HG02642 (cell line): ENCODE measurements around the gene DRG1.
"Not testable (repeated sequence)": the region's sequence is repeated elsewhere in the genome, so short reads cannot be mapped to it uniquely, and the experiment has no call there.

Experiments
- ATAC-seq: cut with Tn5 transposase; IDR thresholded peaks from one replicate; pipeline ENCODE4 v1.9.1; 2021; ENCODE audit warnings: mild to moderate bottlenecking; ENCODE audit not compliant: unreplicated experiment, poor library complexity

The DRG1 gene

GRCh38 chr22:31399211-31400022 is at the start of gene DRG1:
Gene DRG1, plus strand, starts transcription at chr22:31399604. Its CDS starts 80 bp downstream, at chr22:31399684.
- peak; percentile 97 for ATAC-seq

GRCh38 chr22:31349960-31350359 is 49.4 kb upstream of the DRG1 start:
- ATAC-seq: no peak

- no peak for ATAC-seq
Observed at GRCh38 chr22:31350410-31350863, 49.0 kb upstream of the DRG1 start.

GRCh38 chr22:31354515-31354914 is 44.9 kb upstream of the DRG1 start:
- ATAC-seq: no peak

- ATAC-seq: no peak
Observed at GRCh38 chr22:31360029-31360428, 39.4 kb upstream of the DRG1 start.

- no peak for ATAC-seq
Observed at GRCh38 chr22:31361743-31362142, 37.7 kb upstream of the DRG1 start.

GRCh38 chr22:31363885-31364465 is 35.4 kb upstream of the DRG1 start:
- no peak for ATAC-seq

- no peak for ATAC-seq
Observed at GRCh38 chr22:31367426-31367825, 32.0 kb upstream of the DRG1 start.

GRCh38 chr22:31377612-31378011 is 21.8 kb upstream of the DRG1 start:
- no peak for ATAC-seq

- no peak for ATAC-seq
Observed at GRCh38 chr22:31378123-31378522, 21.3 kb upstream of the DRG1 start.

- not testable (repeated sequence) for ATAC-seq
Observed at GRCh38 chr22:31378651-31379050, 20.8 kb upstream of the DRG1 start.

GRCh38 chr22:31393893-31394292 is 5.5 kb upstream of the DRG1 start:
- no peak for ATAC-seq

- ATAC-seq: no peak
Observed at GRCh38 chr22:31394326-31394725, 5.1 kb upstream of the DRG1 start.

GRCh38 chr22:31398231-31398630 is 1.2 kb upstream of the DRG1 start:
- no peak for ATAC-seq

- ATAC-seq: no peak
Observed at GRCh38 chr22:31400023-31400397, 606 bp downstream of the DRG1 start.

GRCh38 chr22:31402350-31402749 is 2.9 kb downstream of the DRG1 start:
- not testable (repeated sequence) for ATAC-seq

GRCh38 chr22:31425331-31426050 is 26.1 kb downstream of the DRG1 start:
- ATAC-seq: no peak

- no peak for ATAC-seq
Observed at GRCh38 chr22:31431950-31432349, 32.5 kb downstream of the DRG1 start.

- no peak for ATAC-seq
Observed at GRCh38 chr22:31436132-31436531, 36.7 kb downstream of the DRG1 start.

- no peak for ATAC-seq
Observed at GRCh38 chr22:31439808-31440207, 40.4 kb downstream of the DRG1 start.

GRCh38 chr22:31440681-31441080 is 41.3 kb downstream of the DRG1 start:
- no peak for ATAC-seq
